ENCODE results near the gene C1orf159.
A peak's percentile ranks its signal among the peaks of the same experiment; 100 is the strongest.
"Not testable (repeated sequence)": the region's sequence is repeated elsewhere in the genome, so short reads cannot be mapped to it uniquely, and the experiment has no call there.

The C1orf159 gene

DNA sequence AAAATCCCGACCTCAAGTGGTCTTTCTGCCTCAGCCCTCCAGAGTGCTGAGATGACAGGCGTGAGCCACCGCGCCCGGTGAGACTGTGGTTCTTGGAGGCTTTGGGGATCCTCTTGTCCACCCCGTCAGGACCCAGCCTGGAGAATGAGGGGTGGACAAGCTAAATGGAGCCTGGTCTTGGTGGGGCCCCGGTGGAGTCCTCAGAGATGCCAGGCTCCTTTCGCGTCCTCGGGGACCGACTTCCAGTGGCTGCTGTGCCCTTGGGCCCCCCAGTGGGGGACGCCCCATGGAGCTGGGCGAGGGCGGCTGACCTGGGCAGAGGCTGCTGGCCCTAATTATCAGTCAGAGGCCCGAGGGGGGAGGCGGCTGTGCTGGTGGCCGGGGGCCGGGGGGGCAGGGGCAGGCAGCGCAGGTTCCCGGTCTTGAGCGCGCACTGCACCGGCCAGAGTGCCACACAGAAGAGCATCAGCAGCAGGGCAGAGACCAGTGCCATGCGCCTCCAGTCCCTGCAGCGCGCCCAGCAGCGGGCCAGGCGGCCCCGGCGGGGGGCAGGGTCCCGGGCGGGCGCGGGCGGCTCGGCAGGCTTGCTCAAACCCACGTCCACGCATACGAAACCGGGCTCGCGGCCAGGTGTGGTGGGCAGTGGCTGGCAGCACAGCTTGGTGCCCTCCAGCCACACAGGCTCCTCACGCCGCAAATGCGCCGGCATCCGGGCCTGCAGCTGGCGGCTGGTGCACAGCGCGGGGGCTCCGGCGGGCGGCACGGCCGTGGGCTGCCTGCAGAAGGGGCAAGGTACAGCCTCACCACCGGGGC is 44.2 kb downstream of the C1orf159 start:
- H3K27ac Mint-ChIP-seq (ENCODE audit: low read depth) = no peak overlapping the region
- ATAC-seq (replicated peaks; ENCODE audit: extremely low read depth, poor library complexity, severe bottlenecking) = no peak
- no peak for DNase-seq (ENCODE audit: low spot score in 2 of 2)
- H3K27me3 Mint-ChIP-seq = peaks cover 11% of the 10 kb centered on the region
- peaks cover 6% of the 10 kb centered on the region for H3K36me3 Mint-ChIP-seq (ENCODE audit: insufficient read depth)
- no peaks in the 10 kb centered on the region for H3K9me3 Mint-ChIP-seq
- H3K4me1 Mint-ChIP-seq = peaks cover 4% of the 10 kb centered on the region
- no peak overlapping the region for H3K4me3 Mint-ChIP-seq

DNA sequence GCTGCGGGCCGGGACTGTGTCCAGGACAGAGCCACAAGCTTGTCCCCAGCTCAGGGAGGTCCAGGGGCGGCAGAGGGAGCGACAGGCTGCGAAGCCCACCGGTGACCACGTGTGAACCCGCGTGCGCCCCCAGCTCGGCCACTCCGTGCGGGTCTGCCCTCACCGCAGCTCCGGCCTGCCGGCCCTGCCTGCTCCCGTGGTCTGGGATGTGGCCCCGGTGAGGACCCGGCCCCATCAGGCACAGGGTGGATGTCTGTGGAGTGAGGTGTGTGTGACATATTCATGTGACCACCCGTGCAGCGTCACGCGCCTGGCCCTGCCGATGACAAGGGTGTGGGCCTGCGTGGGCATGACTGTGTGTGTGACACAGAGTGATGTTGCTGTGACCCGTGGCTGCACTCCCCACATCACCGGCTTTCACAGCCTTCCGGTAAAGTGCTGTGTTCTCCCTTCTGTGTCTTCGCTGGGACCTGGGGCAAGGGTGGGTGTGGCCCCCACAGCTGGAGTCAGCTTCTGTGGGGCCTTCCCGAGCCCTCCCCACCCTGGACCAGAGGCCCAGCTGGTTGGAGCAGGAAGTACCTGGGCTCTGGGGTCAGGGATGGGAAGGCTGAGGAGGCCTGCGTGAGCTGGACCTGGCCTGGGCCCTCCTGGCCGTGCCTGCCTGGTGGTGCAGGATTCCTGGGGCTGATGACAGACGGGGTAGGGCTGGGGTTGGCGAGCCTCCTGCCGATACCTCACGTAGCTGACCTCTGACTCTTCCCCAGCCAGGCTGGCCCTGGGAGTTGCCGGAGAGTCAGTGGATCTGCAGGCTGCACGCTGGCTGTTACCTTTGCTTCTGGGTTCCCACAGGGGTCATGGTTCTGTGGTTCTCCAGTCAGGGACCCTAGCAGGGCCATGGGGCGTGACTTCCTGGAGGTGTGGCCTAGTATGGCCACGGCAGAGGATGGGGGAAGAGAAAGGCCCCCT is 45.9 kb downstream of the C1orf159 start:
- Mint-ChIP-seq H3K36me3 (ENCODE audit: insufficient read depth) (peaks cover 6% of the 10 kb centered on the region), H3K27me3 (peaks cover 8% of the 10 kb centered on the region), H3K4me3 (peak overlapping the region; percentile 42), H3K9me3 (no peaks in the 10 kb centered on the region), H3K4me1 (peaks cover 4% of the 10 kb centered on the region), H3K27ac (ENCODE audit: low read depth) (no peak overlapping the region)
- DNase-seq (ENCODE audit: low spot score in 2 of 2) (no peak), ATAC-seq (replicated peaks; ENCODE audit: extremely low read depth, poor library complexity, severe bottlenecking) (no peak)

GRCh38 chr1:1069056-1069710 is 46.7 kb downstream of the C1orf159 start:
- no peaks in the 10 kb centered on the region for H3K27me3 Mint-ChIP-seq
- no peaks in the 10 kb centered on the region for H3K9me3 Mint-ChIP-seq
- ATAC-seq (replicated peaks; ENCODE audit: extremely low read depth, poor library complexity, severe bottlenecking) (peak; percentile 47), DNase-seq (ENCODE audit: low spot score in 2 of 2) (peak; percentile 86 to 94)
- H3K27ac Mint-ChIP-seq (ENCODE audit: low read depth) = no peak overlapping the region
- H3K4me3 Mint-ChIP-seq = peak overlapping the region; percentile 57
- H3K36me3 Mint-ChIP-seq (ENCODE audit: insufficient read depth) = peaks cover 6% of the 10 kb centered on the region
- peaks cover 4% of the 10 kb centered on the region for H3K4me1 Mint-ChIP-seq

DNA sequence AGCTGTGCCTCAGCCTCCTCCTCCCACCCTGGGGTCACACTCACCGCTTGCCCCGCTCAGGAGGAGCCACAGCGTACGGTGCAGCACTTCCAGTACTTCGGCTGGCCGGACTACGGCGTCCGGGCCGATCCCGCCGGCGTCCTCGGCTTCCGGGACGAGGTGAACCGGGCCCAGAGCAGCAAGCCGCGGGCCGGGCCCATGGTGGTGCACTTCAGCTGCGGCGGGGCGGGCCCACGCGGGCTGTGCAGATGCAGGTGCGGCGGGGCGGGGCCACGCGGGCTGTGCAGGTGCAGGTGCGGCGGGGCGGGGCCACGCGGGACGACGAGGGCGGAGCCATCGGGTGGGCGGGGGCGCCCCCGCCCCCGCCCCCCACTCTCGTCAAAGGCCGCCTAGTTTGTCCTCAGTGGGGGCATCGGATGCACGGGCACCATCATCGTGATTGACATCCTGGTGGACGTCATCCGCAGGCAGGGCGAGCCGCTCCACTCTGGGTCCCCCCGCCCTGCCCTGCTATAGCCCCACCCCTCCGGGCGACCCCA is 47.3 kb downstream of the C1orf159 start:
- no peaks in the 10 kb centered on the region for H3K9me3 Mint-ChIP-seq
- peaks cover 4% of the 10 kb centered on the region for H3K4me1 Mint-ChIP-seq
- peak overlapping the region; percentile 57 for H3K4me3 Mint-ChIP-seq
- peaks cover 9% of the 10 kb centered on the region for H3K36me3 Mint-ChIP-seq (ENCODE audit: insufficient read depth)
- no peak for DNase-seq (ENCODE audit: low spot score in 2 of 2)
- ATAC-seq (replicated peaks; ENCODE audit: extremely low read depth, poor library complexity, severe bottlenecking) = peak; percentile 42
- H3K27ac Mint-ChIP-seq (ENCODE audit: low read depth) = peak overlapping the region; percentile 71
- H3K27me3 Mint-ChIP-seq = no peaks in the 10 kb centered on the region

DNA sequence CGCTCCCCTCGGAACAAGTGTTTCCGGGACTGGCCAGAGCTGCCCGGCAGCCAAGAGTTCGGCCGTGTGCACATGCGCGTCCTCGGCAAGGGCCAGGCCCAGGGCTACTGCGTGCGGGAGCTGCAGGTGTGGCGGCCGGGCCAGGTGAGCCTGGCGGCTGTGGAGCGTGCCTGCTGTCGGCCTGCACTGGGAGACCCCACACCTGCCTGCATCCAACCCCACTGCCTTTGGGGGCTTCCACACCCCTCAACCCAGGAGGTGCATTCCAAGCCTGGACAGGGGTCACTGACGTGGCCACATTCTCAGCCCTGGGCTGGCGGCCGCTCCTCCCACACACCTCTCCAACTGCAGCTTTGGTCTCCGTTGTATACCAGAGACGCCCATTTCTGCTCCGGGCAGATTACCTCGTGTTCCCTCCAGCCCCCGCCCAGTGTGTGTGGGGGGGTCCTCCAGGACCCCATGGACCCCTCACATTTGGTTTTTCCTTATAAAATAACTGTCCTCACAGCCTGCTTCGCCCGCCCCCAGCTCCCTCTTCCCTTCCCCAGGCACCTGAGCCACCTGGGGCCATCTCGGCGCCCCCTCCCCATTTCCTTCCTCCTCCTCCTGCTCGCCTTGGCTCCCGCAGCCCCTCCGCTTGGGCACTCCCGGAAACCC is 47.9 kb downstream of the C1orf159 start:
- DNase-seq (ENCODE audit: low spot score in 2 of 2) (no peak), ATAC-seq (replicated peaks; ENCODE audit: extremely low read depth, poor library complexity, severe bottlenecking) (no peak)
- H3K36me3 Mint-ChIP-seq (ENCODE audit: insufficient read depth) = peaks cover 9% of the 10 kb centered on the region
- H3K27me3 Mint-ChIP-seq = no peaks in the 10 kb centered on the region
- H3K27ac Mint-ChIP-seq (ENCODE audit: low read depth) = peak overlapping the region; percentile 71
- no peaks in the 10 kb centered on the region for H3K9me3 Mint-ChIP-seq
- peaks cover 4% of the 10 kb centered on the region for H3K4me1 Mint-ChIP-seq
- peak overlapping the region; percentile 57 for H3K4me3 Mint-ChIP-seq

GRCh38 chr1:1067284-1067859 is 48.5 kb downstream of the C1orf159 start:
- no peak for ATAC-seq (replicated peaks; ENCODE audit: extremely low read depth, poor library complexity, severe bottlenecking)
- peaks cover 4% of the 10 kb centered on the region for H3K4me1 Mint-ChIP-seq
- H3K27ac Mint-ChIP-seq (ENCODE audit: low read depth) = no peak overlapping the region
- peaks cover 9% of the 10 kb centered on the region for H3K36me3 Mint-ChIP-seq (ENCODE audit: insufficient read depth)
- H3K9me3 Mint-ChIP-seq = no peaks in the 10 kb centered on the region
- no peaks in the 10 kb centered on the region for H3K27me3 Mint-ChIP-seq
- H3K4me3 Mint-ChIP-seq = peak overlapping the region; percentile 57
- no peak for DNase-seq (ENCODE audit: low spot score in 2 of 2)

GRCh38 chr1:1066403-1067283 is 49.2 kb downstream of the C1orf159 start:
- H3K4me3 Mint-ChIP-seq = no peak overlapping the region
- DNase-seq (ENCODE audit: low spot score in 2 of 2) = no peak
- no peak for ATAC-seq (replicated peaks; ENCODE audit: extremely low read depth, poor library complexity, severe bottlenecking)
- H3K27me3 Mint-ChIP-seq = no peaks in the 10 kb centered on the region
- no peaks in the 10 kb centered on the region for H3K9me3 Mint-ChIP-seq
- peaks cover 4% of the 10 kb centered on the region for H3K4me1 Mint-ChIP-seq
- no peak overlapping the region for H3K27ac Mint-ChIP-seq (ENCODE audit: low read depth)
- peaks cover 9% of the 10 kb centered on the region for H3K36me3 Mint-ChIP-seq (ENCODE audit: insufficient read depth)

DNA sequence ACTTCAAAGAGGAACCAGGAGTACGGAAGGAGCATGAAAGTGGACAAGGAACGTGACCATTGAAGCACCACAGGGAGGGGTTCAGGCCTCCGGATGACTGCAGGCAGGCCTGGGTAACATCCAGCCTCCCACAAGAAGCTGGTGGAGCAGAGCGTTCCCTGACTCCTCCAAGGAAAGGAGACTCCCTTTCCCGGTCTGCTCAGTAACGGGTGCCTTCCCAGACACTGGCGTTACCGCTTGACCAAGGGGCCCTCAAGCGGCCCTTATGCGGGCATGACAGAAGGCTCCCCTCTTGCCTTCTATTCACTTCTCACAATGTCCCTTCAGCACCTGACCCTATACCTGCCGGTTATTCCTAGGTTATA is 50.0 kb downstream of the C1orf159 start:
- DNase-seq (ENCODE audit: low spot score in 2 of 2); H3K4me3 Mint-ChIP-seq; ATAC-seq (replicated peaks; ENCODE audit: extremely low read depth, poor library complexity, severe bottlenecking); H3K27me3 Mint-ChIP-seq; H3K36me3 Mint-ChIP-seq (ENCODE audit: insufficient read depth); H3K27ac Mint-ChIP-seq (ENCODE audit: low read depth); H3K9me3 Mint-ChIP-seq; H3K4me1 Mint-ChIP-seq: not testable (repeated sequence)

- no peak overlapping the region for H3K4me3 Mint-ChIP-seq
- no peak for ATAC-seq (replicated peaks; ENCODE audit: extremely low read depth, poor library complexity, severe bottlenecking)
- peaks cover 4% of the 10 kb centered on the region for H3K4me1 Mint-ChIP-seq
- DNase-seq (ENCODE audit: low spot score in 2 of 2) = no peak
- peaks cover 9% of the 10 kb centered on the region for H3K36me3 Mint-ChIP-seq (ENCODE audit: insufficient read depth)
- H3K27ac Mint-ChIP-seq (ENCODE audit: low read depth) = peak overlapping the region; percentile 52
- H3K27me3 Mint-ChIP-seq = peaks cover 12% of the 10 kb centered on the region
- H3K9me3 Mint-ChIP-seq = no peaks in the 10 kb centered on the region
These were observed 50.5 kb downstream of the C1orf159 start for GRCh38 chr1:1065265-1065939.

DNA sequence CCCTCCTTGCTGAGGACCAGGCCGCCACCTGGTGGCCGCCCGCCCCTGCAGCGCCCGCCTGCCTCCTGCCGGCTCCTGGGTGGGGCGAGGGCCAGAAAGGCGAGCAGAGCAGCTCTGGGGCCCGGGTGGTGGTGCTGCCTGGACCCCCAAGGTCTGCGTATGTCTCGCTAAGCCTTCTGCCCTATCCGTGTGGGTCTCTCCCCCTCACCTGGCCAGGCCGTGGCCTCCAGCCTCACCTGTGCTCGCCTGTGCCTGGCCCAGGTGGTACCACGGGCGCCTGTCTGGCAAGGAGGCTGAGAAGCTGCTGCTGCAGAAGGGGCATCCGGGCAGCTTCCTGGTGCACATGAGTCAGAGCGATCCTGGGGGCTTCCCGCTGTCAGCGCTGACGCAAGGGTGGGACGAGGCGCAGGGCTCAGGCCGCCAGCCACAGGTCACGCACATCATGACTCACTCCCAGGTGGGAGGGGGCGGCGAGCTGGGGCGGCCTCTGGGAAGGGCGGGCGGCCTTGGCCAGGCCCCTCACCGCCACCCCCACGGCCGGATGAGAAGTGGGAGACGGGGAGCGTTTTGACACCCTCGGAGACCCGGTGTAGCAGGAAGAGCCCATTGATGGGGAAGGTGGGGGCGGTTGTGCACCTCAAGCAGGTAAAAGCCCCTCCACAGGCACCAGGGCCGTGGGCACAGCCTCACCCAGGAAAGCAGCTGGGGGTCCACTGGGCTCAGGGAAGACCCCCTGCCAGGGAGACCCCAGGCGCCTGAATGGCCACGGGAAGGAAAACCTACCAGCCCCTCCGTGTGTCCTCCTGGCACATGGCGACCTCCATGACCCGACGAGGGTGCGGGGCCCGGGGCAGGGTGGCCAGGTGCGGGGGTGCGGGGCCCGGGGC is 51.7 kb downstream of the C1orf159 start:
- Mint-ChIP-seq H3K27ac (ENCODE audit: low read depth) (peak overlapping the region; percentile 29), H3K9me3 (no peaks in the 10 kb centered on the region), H3K36me3 (ENCODE audit: insufficient read depth) (peaks cover 9% of the 10 kb centered on the region), H3K27me3 (peaks cover 16% of the 10 kb centered on the region), H3K4me3 (peak overlapping the region; percentile 13), H3K4me1 (no peaks in the 10 kb centered on the region)
- peak; percentile 55 to 67 for DNase-seq (ENCODE audit: low spot score in 2 of 2)
- ATAC-seq (replicated peaks; ENCODE audit: extremely low read depth, poor library complexity, severe bottlenecking) = peak; percentile 55

Measured in central memory CD8-positive, alpha-beta T cell (primary cell).